ENCODE data around the gene PSMA8.
A peak's percentile ranks its signal among the peaks of the same experiment; 100 is the strongest.
"Not testable (repeated sequence)": the region's sequence is repeated elsewhere in the genome, so short reads cannot be mapped to it uniquely, and the experiment has no call there.

The PSMA8 gene

DNA sequence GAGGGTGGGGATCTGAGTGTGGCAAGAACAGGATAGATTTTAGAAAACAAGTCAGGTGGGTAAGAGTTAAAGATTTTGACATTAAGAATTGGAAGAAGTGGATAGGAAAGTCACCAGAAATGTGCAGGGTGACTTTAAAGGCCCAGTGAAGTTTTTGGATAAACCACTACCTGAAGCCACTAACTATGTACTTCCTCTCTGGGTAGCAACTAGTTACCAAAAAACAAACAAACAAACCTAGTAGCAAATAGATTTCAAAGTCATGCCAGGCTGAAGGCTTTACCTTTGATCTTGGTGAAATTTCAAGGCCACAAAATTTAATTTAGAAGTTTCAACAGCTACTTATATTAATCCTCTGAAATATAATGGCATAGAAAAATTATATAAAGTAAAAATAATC lies 42.5 kb downstream of the PSMA8 start:
- DNase-seq = no peak

DNA sequence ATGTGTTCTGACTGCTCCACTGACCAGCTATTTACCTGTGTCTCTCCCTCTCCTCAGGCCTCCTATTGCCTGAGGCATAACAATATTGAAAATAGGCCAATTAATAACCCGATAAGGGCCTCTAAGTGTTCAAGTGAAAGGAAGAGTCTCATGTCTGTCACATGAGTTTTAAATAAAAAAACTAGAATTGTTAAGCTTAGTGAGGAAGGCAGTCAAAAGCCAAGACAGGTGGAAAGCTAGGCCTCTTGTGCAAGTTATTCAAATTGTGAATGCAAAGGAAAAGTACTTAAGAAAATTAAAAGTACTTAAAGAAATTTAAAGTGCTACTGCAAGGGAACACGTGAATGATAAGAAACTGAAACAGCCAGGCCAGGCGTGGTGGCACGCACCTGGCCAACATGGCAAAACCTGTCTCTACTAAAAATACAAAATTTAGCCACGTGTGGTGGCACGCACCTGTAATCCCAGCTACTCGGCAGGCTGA lies 47.7 kb downstream of the PSMA8 start:
- no peak for DNase-seq

DNA sequence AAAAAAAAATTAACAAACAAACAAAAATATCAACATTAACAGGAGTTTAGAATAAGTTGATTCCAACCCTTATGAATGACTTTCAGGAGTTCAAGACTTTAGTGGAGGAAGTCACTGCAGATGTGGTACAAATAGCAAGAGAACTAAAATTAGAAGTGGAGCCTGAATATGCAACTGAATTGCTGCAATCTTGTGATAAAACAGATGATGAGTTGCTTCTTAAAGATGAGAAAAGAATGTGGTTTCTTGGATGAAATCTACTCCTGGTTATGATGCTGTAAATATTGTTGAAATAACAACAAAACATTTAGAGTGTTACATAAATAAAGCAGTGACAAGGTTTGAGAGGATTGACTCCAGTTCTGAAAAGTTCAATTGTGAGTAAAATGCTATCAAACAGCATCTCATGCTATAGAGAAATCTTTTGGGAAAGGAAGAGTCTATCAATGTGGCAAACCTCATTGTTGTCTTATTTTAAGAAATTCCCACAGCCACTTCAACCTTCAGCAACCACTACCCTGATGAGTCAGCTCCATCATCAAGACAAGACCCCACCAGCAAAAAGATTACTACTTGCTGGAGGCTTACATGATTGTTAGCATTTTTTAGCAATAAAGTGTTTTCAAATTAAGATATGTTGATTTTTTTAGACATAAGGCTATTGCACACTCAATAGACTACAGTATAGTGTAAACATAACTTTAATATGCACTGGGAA lies 49.9 kb downstream of the PSMA8 start:
- no peak for DNase-seq

DNA sequence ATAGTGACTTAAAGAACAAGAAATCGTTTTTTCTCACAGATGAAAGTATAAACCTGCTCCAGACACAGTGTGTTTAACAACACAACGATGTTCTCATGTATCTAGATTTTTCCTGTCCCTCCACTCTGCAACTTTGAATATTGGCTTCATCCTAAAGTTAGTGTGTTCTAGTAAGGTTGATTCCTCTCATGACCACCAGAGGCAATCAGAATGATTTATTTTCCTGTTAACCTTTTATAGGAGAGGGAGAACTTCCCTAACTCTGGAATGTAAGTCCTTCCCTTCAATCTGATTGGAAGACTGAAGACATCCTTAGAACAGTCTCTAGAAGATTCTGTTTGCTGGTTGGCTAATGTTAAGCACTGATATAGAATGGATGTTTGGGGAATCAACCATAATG lies 51.6 kb downstream of the PSMA8 start:
- DNase-seq = no peak

DNA sequence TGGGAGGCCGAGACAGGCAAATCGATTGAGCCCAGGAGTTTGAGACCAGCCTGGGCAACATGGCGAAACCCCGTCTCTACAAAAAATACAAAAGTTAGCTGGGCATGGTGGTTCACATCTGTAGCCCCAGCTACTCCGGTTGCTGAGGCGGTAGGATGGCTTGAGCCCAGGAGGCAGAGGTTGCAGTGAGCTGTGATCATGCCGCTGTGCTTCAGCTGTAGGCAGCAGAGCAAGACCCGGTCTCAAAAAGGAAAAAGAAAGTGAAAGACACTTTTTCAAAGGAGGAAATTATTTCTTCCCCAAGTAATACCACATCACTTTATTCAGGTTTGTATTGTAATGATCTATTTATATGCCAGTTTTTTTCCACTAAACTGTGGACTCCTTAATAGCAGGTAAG lies 56.8 kb downstream of the PSMA8 start:
- DNase-seq = no peak

DNA sequence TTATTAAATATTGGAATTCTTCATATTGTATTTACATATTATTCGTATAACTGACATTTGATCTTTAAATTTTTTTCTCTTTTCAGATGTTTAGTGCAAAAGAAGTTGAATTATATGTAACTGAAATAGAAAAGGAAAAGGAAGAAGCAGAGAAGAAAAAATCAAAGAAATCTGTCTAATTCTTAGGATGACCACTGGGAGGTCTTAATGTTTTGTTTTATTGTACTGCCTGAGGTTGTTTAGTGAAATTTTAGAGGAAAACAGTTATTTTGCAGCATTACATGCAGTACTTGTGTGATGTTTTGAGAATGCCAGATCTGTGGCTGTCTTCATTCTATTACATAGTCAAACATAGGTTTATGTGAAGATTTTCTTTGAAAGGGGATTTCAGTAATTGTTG lies 58.6 kb downstream of the PSMA8 start:
- no peak for DNase-seq

DNA sequence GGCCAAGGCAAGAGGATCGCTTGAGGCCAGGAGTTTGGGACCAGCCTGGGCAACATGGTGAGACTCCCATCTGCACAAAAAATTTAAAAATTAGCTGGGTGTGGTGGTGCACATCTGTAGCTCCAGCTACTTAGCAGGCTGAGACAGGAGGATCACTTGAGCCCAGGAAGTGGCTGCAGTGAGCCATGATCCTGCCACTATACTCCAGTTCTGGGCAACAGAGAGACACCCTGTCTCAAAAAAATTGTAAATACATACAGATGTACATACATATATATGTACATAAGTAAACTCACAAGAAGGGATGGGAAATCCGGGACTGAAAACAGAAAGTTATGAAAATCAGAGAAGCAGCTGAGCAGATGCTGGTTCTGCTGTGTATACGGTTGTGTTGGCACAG lies 62.9 kb downstream of the PSMA8 start:
- no peak for DNase-seq

DNA sequence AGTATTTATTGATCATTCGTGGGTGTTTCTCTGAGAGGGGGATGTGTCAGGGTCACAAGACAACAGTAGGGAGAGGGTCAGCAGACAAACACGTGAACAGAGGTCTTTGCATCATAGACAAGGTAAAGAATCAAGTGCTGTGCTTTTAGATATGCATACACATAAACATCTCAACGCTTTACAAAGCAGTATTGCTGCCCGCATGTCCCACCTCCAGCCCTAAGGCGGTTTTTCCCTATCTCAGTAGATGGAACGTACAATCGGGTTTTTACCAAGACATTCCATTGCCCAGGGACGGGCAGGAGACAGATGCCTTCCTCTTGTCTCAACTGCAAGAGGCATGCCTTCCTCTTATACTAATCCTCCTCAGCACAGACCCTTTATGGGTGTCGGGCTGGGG lies 68.3 kb downstream of the PSMA8 start:
- not testable (repeated sequence) for DNase-seq

DNA sequence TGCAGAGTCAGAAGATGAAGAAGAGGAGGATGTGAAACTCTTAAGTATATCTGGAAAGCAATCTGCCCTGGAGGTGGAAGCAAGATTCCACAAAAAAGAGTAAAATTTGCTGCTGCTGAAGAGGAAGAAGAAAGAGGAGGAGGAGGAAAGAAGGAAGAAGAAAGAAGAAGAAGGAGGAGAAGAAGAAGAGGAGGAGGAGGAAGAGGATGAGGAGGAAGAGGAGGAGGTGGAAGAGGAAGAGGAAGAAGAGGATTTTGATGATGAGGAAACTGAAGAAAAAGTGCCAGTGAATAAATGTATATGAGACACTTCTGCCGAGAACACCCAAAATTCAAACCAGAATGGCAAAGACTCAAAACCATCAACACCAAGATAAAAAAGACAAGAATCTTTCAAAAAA lies 71.6 kb downstream of the PSMA8 start:
- DNase-seq = no peak

DNA sequence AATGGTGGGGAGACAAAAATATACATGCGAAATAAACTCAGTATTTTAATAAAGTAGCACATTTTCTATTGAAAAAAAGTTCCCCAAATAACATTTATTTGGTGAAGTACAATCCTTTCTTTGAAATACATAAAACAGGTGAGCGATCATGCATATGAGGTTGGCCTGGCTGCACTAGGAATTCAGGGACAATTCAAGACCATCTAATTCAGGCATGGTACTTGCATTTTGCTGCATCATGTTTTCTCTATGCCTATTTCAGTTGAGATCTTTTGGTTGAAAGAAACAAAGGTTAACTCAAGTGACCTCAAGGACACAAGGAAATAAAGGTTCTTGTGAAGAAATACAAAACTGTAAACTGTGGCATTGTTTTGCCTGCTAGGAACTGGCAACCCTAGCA lies 72.8 kb downstream of the PSMA8 start:
- no peak for DNase-seq

DNA sequence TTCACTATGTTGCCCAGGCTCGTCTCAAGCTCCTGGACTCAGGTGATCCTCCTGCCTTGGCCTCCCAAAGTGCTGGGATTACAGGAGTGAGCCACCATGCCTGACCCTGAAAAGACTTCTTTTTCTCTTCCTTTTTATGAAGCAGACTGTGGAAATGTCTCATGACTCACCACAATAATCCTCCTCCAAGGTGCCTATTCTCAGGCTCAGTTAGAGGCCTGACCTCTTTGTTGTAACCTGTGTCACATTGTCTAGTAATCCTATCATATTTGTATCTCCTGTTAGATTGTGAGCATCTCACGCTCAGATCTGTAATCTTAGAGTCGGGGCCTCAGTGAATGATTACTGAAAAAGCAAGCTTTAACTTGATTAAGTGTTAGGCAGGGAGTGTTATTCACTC lies 74.3 kb downstream of the PSMA8 start:
- no peak for DNase-seq

DNA sequence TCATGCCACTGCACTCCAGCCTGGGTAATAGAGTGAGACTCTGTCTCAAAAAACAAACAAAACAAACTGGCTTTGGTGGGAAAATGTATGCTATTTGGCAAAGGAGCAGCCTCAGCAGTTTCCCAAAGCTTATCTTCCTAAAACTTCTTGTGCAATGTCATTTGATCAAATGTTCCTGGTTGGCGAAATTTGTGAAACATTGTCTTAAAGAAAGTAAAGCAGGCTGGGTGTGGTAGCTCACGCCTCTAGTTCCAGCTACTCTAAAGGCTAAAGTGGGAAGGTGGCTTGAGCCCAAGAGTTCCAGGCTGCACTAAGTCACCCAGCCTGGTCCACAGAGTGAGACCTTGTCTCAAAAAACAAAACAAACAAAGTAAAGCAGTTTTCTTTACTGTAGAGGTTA lies 75.3 kb downstream of the PSMA8 start:
- DNase-seq = no peak

DNA sequence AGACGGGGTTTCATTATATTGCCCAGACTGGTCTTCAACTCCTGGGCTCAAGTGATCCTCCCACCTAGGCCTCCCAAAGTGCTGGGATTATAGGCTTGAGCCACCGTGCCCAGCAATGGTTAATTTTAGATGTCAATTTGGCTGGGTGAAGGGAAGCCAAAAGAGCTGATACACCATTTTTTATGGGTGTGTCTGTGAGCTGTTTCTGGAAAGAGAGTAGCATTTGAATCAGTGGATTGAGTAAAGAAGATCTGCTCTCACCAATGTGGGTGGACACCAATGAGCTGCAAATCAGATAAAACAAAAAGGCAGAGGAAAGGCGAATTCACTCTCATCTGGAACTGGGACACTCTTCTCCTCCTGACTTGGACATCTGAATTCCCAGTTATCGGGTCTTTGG lies 76.5 kb downstream of the PSMA8 start:
- no peak for DNase-seq

DNA sequence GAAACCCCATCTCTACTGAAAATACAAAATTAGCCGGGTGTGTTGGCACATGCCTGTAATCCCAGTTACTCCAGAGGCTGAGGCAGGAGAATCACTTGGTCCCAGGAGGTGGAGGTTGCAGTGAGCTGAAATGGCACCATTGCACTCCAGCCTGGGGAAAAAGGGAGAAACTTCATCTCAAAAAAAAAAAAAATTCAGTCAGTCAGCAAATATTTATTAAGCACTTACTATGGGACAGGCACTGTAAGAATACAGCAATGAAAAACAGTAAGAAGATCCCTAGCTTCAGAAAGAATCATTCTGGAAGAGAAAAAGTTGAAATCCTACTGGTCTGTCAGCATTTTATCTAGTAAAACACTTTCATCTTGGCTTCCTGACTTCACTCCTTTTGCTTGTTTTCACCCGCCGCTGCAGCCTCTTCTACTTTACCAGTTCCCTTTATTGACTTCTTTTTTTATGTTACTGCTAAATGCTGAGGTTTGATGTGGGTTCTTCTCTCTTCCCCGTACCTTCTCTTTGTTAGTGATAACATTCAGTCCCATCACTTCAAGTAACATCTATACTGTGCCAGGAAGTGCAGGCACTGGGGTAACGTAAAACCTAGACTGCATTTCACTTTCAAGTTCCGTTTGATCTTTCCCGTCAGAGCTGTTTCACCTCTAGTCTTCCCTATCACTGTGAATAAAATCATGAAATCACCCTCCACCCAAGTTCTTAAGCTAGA lies 81.7 kb downstream of the PSMA8 start:
- DNase-seq = no peak

DNA sequence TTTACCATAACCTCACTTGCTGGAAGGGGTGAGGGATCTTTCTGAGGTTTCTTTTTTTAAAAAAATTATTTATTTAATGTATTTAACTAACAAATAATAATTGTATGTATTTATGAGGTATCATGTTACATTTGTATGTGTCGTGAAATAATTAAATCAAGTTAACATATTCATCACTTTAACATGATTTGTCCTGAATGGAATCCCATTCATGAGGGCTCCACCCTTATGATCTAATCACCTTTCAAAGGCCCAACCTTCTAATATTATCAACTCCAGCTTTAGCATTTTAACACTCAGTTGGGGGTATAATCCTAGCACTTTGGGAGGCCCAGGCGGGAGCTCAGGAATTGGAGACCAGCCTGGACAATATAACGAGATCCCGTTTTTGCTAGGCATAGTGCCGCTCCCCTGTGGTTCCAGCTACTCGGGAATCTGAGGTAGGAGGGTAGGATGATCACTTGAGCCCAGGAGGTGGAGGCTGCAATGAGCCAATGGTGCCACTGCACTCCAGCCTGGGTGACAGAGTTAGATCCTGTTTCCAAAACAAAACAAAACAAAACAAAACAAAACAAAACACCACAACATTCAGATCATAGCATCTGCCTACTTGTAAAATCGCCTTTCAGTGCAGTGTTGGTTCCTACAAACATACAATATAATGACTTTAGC lies 91.5 kb downstream of the PSMA8 start:
- no peak for DNase-seq

DNA sequence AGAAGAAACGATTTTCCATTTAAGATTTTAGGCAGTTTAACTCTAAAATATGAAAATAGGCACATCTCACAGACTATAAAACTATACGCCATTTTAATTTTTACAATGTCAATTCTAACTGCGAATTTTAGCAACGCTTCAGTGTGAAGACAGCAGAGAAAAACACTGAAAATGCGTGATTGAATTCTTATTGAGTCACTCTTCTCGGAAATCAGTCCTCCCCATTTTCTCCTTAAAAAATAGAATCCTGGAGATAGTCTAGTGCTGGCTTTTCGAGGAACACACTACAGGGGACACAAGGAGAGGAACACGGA lies 92.2 kb downstream of the PSMA8 start:
- DNase-seq = no peak

DNA sequence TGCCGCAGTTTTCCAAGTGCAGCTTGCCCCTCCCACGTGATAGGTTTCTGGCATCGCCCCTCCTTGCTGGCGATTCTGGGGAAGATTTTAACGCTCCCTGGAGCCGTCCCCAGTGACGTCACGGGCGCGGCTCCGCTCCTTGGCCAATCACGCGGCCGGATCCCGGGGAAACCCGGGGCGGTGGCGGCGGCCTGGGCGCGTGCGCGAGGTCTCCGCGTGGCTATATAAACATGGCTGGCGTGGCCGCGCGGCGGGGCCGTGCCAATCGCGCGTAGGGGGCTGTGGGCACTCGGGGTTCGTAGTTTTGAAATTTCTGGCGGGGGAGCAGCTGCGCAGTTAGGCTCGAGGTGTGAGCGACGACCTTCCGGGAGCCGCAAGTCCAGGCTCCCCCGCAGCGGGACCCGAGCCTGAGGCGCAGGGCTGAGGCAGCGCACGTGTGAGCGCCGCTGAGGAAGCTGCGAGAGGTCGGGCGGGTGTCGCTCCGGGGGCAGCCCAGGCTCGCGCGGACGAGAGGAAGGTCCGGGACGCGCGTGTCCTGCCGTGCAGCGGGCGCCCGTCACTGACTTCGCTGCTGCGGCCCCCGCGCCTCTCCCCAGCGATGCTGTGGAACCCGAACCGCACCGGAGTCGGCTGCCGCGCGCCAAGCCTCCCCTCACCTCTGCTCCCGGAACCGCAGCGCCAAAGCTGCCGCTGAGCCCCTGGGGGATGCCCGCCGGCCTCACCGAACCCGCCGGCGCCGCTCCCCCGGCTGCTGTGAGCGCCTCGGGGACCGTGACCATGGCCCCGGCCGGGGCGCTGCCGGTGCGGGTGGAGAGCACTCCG lies 92.8 kb downstream of the PSMA8 start, which contains the start of gene TAF4B:
TAF4B (plus strand) TSS at position 217 of the 822 bp plus-strand sequence; CDS start at position 706, 489 bp downstream.
- DNase-seq = peak; percentile 98

DNA sequence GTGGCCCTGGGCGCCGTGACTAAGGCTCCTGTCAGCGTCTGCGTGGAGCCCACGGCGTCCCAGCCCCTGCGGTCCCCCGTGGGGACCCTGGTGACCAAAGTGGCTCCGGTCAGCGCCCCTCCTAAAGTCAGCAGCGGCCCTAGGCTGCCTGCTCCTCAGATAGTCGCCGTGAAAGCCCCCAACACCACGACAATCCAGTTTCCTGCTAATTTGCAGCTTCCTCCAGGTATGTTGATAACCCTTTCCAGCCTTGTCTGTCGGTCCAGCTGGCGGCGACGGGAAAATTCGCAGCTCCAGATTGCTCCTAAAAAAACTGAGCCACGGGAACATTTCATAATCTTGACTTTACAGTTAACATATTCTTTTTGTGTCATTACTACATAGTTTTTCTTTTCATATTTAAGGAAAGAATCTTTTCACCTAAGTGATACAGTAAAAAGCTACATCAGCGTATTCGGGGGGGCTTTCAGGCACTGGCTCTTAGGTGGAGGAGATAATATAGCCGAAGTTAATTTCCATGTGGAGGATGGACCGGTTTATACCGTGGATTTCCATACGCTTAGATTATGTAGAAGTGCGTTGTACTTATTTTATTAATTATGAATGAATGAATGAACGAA lies 93.5 kb downstream of the PSMA8 start:
- no peak for DNase-seq

DNA sequence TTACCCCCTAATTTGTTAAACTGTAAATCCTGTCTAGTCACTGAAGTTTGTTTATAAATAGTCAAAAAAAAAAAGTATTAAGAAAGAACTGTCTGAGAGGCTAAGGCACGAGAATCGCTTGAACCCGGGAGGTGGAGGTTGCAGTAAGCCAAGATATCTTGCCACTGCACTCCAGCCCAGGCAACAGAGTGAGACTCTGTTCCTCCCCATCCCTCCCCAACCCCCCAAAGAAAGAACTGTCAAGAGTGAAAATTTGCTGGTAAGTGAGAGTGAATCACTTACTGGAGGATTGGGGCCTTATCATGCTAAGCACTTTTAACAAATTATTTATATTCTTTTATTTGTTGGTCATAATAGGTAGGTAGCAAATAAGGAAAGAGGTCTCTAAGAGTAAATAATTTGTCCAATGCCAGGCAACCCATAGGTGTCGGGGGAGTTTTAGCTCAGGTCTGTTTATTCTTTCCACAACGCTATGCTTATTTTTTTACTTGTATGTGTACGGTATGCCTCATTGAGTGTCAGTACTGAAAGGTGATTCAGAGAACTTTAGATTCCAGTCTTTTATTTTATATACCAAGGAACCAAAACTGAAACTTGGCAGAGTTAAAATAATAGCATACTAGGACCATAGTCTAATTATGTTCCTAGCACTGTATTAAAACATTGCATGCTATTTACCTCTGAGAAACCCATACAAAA lies 95.0 kb downstream of the PSMA8 start:
- DNase-seq = no peak

DNA sequence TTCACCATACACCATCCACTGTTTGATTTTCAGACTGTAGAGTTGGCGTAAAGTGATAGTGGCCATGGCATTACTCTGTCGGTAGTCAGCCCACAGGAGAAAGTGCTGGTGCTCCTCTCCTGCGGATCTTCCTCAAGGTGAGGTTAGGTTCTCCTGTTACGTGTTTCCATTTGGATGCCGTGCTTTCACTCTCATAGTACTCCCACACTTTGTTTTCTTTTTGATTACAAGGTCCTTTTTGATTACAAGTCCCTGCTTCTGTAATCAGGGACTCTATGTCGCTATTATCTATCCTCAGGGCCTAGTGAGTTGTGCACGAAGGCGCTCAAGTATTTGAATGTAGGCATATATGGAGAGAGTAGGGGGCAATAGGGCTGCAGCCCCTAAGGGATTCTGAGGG lies 96.8 kb downstream of the PSMA8 start:
- DNase-seq = no peak

DNA sequence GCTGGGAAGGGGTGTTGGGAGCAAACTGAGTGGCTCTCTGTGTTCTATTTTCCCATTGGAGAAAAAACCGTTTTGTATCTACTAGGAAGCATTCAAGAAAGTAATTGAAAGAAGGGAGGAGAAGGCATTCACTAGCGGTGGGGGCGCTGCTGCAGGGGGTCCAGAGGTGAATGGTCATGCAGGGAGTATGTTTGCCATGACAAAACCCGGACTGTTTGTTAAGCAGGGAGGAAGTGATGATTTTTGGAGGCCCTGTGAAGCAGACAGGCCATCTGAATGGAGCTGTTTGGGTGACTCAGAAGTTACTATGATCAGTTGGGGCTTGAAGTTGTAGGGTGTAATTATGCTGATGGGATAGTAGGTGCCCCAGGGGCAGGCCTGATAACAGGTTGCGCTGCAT lies 99.5 kb downstream of the PSMA8 start:
- DNase-seq = no peak

DNA sequence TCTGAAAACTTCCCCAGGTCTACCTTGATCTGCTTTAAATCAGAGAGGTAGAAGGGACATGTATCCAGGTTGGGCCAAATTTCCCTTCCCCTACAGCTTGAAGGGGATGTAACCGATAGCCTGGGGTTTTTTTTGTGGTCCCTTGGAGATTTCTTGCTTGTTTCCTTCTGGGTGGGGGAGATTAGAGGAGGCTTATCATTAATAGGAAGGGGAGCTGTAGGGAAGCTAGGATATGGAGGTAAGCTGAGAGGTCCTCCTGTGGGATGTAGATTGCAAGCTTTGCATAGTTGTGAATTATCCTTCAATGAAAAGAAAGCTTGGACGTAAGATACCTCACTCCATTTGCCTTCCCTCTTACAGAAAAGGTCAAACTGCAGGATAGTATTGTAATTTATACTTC lies 103.7 kb downstream of the PSMA8 start:
- not testable (repeated sequence) for DNase-seq

Measured in retina (tissue), 1 donor.